ENCODE results near the gene IQSEC2.

Gene IQSEC2

DNA sequence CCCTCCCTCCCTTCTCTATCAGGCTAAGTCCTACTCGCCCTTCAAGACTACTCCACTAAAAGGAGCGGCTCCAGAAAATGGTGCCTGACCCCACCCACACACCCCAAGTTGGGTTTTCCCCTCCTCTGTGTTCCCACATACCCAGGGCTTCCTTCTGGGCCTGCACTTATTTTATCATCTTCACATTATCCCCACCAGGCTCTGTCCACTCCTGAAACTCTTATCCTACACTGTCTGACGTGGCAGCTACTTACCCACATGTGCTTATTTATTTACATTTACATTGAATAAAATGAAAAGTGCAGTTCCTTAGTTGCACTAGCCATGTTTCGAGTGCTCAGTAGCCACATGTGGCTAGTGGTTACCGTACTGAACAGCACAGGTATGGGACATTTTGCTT is 51.3 kb downstream of the IQSEC2 start:
- TF ChIP-seq, protein P1, sequence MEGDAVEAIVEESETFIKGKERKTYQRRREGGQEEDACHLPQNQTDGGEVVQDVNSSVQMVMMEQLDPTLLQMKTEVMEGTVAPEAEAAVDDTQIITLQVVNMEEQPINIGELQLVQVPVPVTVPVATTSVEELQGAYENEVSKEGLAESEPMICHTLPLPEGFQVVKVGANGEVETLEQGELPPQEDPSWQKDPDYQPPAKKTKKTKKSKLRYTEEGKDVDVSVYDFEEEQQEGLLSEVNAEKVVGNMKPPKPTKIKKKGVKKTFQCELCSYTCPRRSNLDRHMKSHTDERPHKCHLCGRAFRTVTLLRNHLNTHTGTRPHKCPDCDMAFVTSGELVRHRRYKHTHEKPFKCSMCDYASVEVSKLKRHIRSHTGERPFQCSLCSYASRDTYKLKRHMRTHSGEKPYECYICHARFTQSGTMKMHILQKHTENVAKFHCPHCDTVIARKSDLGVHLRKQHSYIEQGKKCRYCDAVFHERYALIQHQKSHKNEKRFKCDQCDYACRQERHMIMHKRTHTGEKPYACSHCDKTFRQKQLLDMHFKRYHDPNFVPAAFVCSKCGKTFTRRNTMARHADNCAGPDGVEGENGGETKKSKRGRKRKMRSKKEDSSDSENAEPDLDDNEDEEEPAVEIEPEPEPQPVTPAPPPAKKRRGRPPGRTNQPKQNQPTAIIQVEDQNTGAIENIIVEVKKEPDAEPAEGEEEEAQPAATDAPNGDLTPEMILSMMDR (IDR thresholded peaks at IDR 0.05; ENCODE audit: borderline replicate concordance, control extremely low read depth, extremely low read depth, insufficient read depth, missing control alignments), result no peak
- DNase-seq (ENCODE audit: low spot score), result no peak
- in situ Hi-C loops (cut with MboI; ENCODE audit: low sequenced_read_pairs, unreplicated experiment), result no loop called here

GRCh38 chrX:53227224-53227765 is 54.1 kb downstream of the IQSEC2 start:
- in situ Hi-C loops (cut with MboI; ENCODE audit: low sequenced_read_pairs, unreplicated experiment), result no loop called here
- DNase-seq (ENCODE audit: low spot score), result no peak
- TF ChIP-seq, protein P1 (IDR thresholded peaks at IDR 0.05; ENCODE audit: borderline replicate concordance, control extremely low read depth, extremely low read depth, insufficient read depth, missing control alignments), result no peak

GRCh38 chrX:53224860-53225797 is 56.3 kb downstream of the IQSEC2 start, which contains the start of gene KDM5C:
Gene KDM5C, minus strand, starts transcription at chrX:53225207. Its CDS starts 318 bp downstream, at chrX:53224889.
- in situ Hi-C loops (cut with MboI; ENCODE audit: low sequenced_read_pairs, unreplicated experiment), result no loop called here
- TF ChIP-seq, protein P1 (IDR thresholded peaks at IDR 0.05; ENCODE audit: borderline replicate concordance, control extremely low read depth, extremely low read depth, insufficient read depth, missing control alignments), result no peak
- DNase-seq (ENCODE audit: low spot score), result peak; percentile 94

DNA sequence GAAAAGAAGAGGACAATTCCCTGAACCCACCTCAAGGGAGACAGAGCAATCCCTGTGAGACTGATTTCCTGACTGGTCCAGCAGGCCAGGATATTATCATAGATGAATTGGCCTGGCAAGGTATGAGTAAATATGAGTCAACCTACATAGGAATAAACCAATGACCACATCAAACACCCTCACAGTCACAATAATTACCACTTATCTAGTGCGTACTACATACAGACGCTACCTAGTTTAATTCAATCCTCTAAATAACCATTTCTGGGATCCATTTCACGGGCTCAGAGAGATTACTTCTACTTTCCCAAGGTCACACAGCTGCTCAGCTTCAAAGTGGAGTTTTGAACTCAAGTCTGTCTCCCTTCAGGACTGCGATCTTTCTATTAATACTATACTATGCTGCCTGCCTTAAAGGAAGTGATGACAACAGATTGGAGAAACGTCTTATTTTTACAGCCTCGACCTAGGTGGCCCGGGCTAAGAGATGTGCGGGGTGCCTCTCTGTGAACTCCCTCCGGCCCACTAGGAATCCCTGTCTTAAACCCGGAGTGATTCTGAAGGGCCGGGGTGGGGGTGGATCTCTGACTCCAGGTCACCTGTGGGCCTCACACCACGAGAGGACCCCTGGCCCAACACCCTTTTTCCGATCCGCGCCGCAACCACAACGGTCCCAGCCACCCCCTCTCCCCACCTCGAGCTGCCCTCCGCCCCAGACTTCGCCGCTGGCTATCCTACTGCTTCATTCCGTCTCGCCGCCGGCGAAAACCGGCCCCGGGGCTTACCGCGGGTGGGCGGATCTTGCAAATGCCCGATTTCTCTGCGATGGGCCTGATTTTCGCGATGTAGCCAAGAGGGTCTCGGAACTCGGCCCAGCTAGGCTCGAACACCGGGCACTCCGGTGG is 57.2 kb downstream of the IQSEC2 start:
- in situ Hi-C loops (cut with MboI; ENCODE audit: low sequenced_read_pairs, unreplicated experiment), result no loop called here
- TF ChIP-seq, protein P1 (IDR thresholded peaks at IDR 0.05; ENCODE audit: borderline replicate concordance, control extremely low read depth, extremely low read depth, insufficient read depth, missing control alignments), result no peak
- DNase-seq (ENCODE audit: low spot score), result no peak

DNA sequence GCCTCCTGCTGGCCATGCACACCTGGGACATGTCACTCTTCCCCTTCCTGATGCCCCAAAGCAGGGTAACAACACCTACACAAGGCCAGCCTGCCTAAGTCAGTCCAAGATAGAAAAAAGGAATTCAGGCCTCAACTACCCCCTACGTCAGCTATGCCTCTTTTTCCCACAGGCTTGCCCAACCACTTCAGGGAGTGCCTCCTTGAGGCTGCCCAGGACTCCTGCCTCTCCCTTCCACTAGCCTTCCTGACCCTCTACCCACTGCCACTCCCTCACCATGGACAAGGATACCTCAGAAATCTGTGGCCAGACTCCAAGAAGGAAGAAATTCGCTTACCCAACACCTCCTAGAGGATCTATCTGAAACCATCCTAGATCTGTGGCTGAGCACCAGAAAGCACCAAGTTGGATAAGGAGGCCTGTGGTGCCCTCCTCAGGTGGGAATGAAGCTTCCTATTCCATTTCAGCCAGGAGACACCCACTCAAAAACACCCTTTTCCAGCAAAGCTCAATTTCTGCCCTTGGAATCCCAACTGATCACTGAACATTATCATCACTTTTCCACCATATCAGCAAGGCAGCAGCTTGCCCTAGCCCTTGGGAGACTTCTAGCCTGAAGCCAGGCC is 58.2 kb downstream of the IQSEC2 start:
- no peak for DNase-seq (ENCODE audit: low spot score)
- TF ChIP-seq, protein P1 (IDR thresholded peaks at IDR 0.05; ENCODE audit: borderline replicate concordance, control extremely low read depth, extremely low read depth, insufficient read depth, missing control alignments), result no peak
- in situ Hi-C loops (cut with MboI; ENCODE audit: low sequenced_read_pairs, unreplicated experiment), result no loop called here

Measured in GM13976 (cell line).